B cell (primary cell): ENCODE data around the gene MED20. TPM values are rescaled to one million over a fixed set of nuclear protein-coding genes. Genes with fewer than 3 reads are reported as not detected.

ENCODE experiments used
- ATAC-seq: fragments of 200-7000 bp; cut with Tn5 transposase; one replicate; pipeline ENCODE4 v1.10.0; 2021; ENCODE audit warnings: low read depth, mild to moderate bottlenecking, moderate number of reproducible peaks, moderate library complexity
- CTCF ChIA-PET: fragments of 350-600 bp; sonication (Branson Sonifier 250); formaldehyde crosslinking; loops from one replicate; lab custom pipeline; 2021; ENCODE audit warnings: antibody characterized with exemption, inconsistent platforms; lab: Charles Lee
- POLR2A ChIA-PET: fragments of 350-600 bp; sonication (Branson Sonifier 250); formaldehyde crosslinking; loops from one replicate; lab custom pipeline; 2021; ENCODE audit warnings: antibody characterized with exemption; lab: Charles Lee
- DNase-seq: peaks from one replicate; pipeline ENCODE4 v3.0.0; 2013
- H2AFZ ChIP-seq: 2 replicates; pipeline ENCODE4 v1.6.1; 2012; ENCODE audit warnings: mild to moderate bottlenecking, low read depth, low read length; ENCODE audit not compliant: insufficient read depth, poor library complexity, severe bottlenecking
- H3K27ac ChIP-seq, 2 donors: 1 replicate in 1 of 2; 2 replicates in 1 of 2; pipeline ENCODE4 v1.5.1; 2012 to 2013; ENCODE audit warnings: low read length in 2 of 2, mild to moderate bottlenecking in 2 of 2, moderate library complexity in 1 of 2
- H3K27me3 ChIP-seq, 4 experiments: fragments of 200-600 bp in 1 of 4; sonication (generic) in 1 of 4; replicated peaks in 1 of 4; 1 replicate in 2 of 4; 2 replicates in 2 of 4; pipeline versions ENCODE4 v1.6.1 to v1.7.0; 2013 to 2016; ENCODE audit warnings: low read length in 3 of 4, mild to moderate bottlenecking in 2 of 4, mixed read lengths in 1 of 4, moderate library complexity in 1 of 4; ENCODE audit not compliant: insufficient read depth in 4 of 4, control insufficient read depth in 3 of 4; ENCODE audit errors: control extremely low read depth in 1 of 4
- H3K36me3 ChIP-seq, 2 experiments: replicated peaks in 1 of 2; 1 replicate in 1 of 2; 2 replicates in 1 of 2; pipeline versions ENCODE4 v1.6.1 to v1.7.1; 2013; ENCODE audit warnings: low read length in 1 of 2; ENCODE audit not compliant: insufficient read depth in 2 of 2, control insufficient read depth in 1 of 2; ENCODE audit errors: control extremely low read depth in 1 of 2, extremely low read depth in 1 of 2
- H3K4me1 ChIP-seq, 2 donors: fragments of 200-600 bp in 1 of 2; sonication (generic) in 1 of 2; 1 replicate in 1 of 2; 2 replicates in 1 of 2; pipeline versions ENCODE4 v1.5.1 to v1.6.1; 2013 to 2017; ENCODE audit warnings: low read length in 2 of 2; ENCODE audit not compliant: control insufficient read depth in 2 of 2, insufficient read depth in 2 of 2
- H3K4me2 ChIP-seq: replicated peaks from 2 replicates; pipeline ENCODE3; 2012; ENCODE audit warnings: mild to moderate bottlenecking, low read depth, low read length; ENCODE audit not compliant: poor library complexity, severe bottlenecking
- H3K4me3 ChIP-seq, 5 experiments: fragments of 200-600 bp in 1 of 5; sonication (generic) in 1 of 5; 1 replicate in 3 of 5; 2 replicates in 2 of 5; pipeline versions ENCODE4 v1.5.1 to v1.7.0; 2011 to 2016; ENCODE audit warnings: low read length in 4 of 5, mild to moderate bottlenecking in 4 of 5, low read depth in 2 of 5, control low read depth in 1 of 5, moderate library complexity in 1 of 5; ENCODE audit not compliant: insufficient read depth in 1 of 5; ENCODE audit errors: control extremely low read depth in 1 of 5, extremely low read depth in 1 of 5
- H3K79me2 ChIP-seq: fragments of 200-600 bp; sonication (generic); one replicate; pipeline ENCODE4 v1.6.0; 2016; ENCODE audit warnings: low read length; ENCODE audit not compliant: control insufficient read depth, insufficient read depth
- H3K9ac ChIP-seq: fragments of 200-600 bp; sonication (generic); 2 replicates; pipeline ENCODE4 v1.6.1; 2017; ENCODE audit warnings: mild to moderate bottlenecking, low read length, moderate library complexity
- H3K9me3 ChIP-seq, 3 donors: one replicate each; pipeline versions ENCODE4 v1.6.1 to v1.7.1; 2013; ENCODE audit warnings: low read length in 2 of 3; ENCODE audit not compliant: control insufficient read depth in 2 of 3, insufficient read depth in 1 of 3; ENCODE audit errors: control extremely low read depth in 1 of 3
- H4K20me1 ChIP-seq: 2 replicates; pipeline ENCODE4 v1.6.0; 2012; ENCODE audit warnings: mild to moderate bottlenecking, low read length; ENCODE audit not compliant: insufficient read depth, control insufficient read depth, poor library complexity, severe bottlenecking
- H3K27ac Mint-ChIP-seq: one replicate; pipeline ENCODE4 v1.8.0; 2021; ENCODE audit warnings: mixed read lengths
- H3K27me3 Mint-ChIP-seq: one replicate; pipeline ENCODE4 v1.8.0; 2021; ENCODE audit warnings: mixed read lengths
- H3K4me1 Mint-ChIP-seq: one replicate; pipeline ENCODE4 v1.8.0; 2021; ENCODE audit warnings: mixed read lengths
- H3K4me3 Mint-ChIP-seq: one replicate; pipeline ENCODE4 v1.8.0; 2021; ENCODE audit warnings: mixed read lengths
- H3K9me3 Mint-ChIP-seq: one replicate; pipeline ENCODE4 v1.8.0; 2022; ENCODE audit warnings: mixed read lengths; ENCODE audit not compliant: insufficient read depth
- CTCF ChIP-seq: fragments of 200-600 bp; IDR thresholded peaks from one replicate; pipeline ENCODE4 v1.8.0; 2022; ENCODE audit warnings: antibody characterized with exemption, mild to moderate bottlenecking
- EZH2 ChIP-seq: IDR thresholded peaks from 2 replicates; pipeline ENCODE4 v1.6.1; 2012; ENCODE audit warnings: borderline replicate concordance, low read depth, mild to moderate bottlenecking, moderate library complexity, low read length; ENCODE audit not compliant: insufficient read depth, poor library complexity, severe bottlenecking
- WGBS: methylation state at CpG from one replicate; pipeline ENCODE4 v1.1.5; 2013; ENCODE audit warnings: missing lambda C conversion rate; ENCODE audit not compliant: insufficient coverage; 5-methylcytosine and 5-hydroxymethylcytosine counted together
- intact Hi-C: fragments of 100-400 bp; cut with micrococcal nuclease; formaldehyde crosslinking; loops from one replicate; pipeline ENCODE4 v1.10.0; 2022
- polyA plus RNA-seq: library from polyadenylated mRNA; depleted of rRNA; stranded (reverse); fragments of >200 nt; gene quantifications from 2 replicates; pipeline ENCODE4 v1.2.3, GENCODE V29; 2012
- total RNA-seq, 2 donors: library from RNA; stranded (reverse); fragments of 120-200 nt in 1 of 2; gene quantifications; 1 replicate in 1 of 2; 2 replicates in 1 of 2; pipeline versions ENCODE4 v1.2.3 to v1.2.4, GENCODE V29; 2013 to 2022

MED20 gene
- total and polyA plus RNA-seq, 2 donors (not counting 1 experiment from before 2014, with no cell fraction given): 4.6 to 18.2 TPM

GRCh38 chr6:41957117-41957516, 36.2 kb upstream of the MED20 start:
- H3K27me3 ChIP-seq: no peaks in the 10 kb centered on the region
- intact Hi-C loops: no loop called here
- no peaks in the 10 kb centered on the region for H3K9me3 Mint-ChIP-seq
- no peak overlapping the region for H3K4me3 ChIP-seq
- ChIA-PET POLR2A (no interaction called here), CTCF (no interaction called here)
- TF ChIP-seq EZH2 (no peak), CTCF (no peak)
- ATAC-seq (no peak), DNase-seq (no peak)
- peaks cover 96% of the 10 kb centered on the region for H4K20me1 ChIP-seq
- H3K79me2 ChIP-seq: peaks cover 95% of the 10 kb centered on the region
- H2AFZ ChIP-seq: no peak overlapping the region
- H3K27ac Mint-ChIP-seq: no peak overlapping the region
- H3K4me3 Mint-ChIP-seq: no peak overlapping the region
- peaks cover 30% of the 10 kb centered on the region for H3K4me1 Mint-ChIP-seq
- no peaks in the 10 kb centered on the region for H3K9me3 ChIP-seq
- no peak overlapping the region for H3K9ac ChIP-seq
- H3K4me1 ChIP-seq: no peaks in the 10 kb centered on the region
- peaks cover 3 to 23% of the 10 kb centered on the region in 2 experiments for H3K36me3 ChIP-seq
- H3K27ac ChIP-seq: no peak overlapping the region
- no peak overlapping the region for H3K4me2 ChIP-seq
- 100% methylated on average over 2 of the region's 4 CpGs for WGBS
- H3K27me3 Mint-ChIP-seq: no peaks in the 10 kb centered on the region

- no peaks in the 10 kb centered on the region for H3K4me1 ChIP-seq
- Mint-ChIP-seq H3K4me3 (no peak overlapping the region), H3K27ac (no peak overlapping the region), H3K27me3 (no peaks in the 10 kb centered on the region), H3K9me3 (no peaks in the 10 kb centered on the region), H3K4me1 (peaks cover 20% of the 10 kb centered on the region)
- no peak overlapping the region for H3K27ac ChIP-seq
- ATAC-seq: no peak
- H3K79me2 ChIP-seq: peaks cover 94% of the 10 kb centered on the region
- H3K4me3 ChIP-seq: no peak overlapping the region
- peaks cover 93% of the 10 kb centered on the region for H4K20me1 ChIP-seq
- no peak for DNase-seq
- peaks cover 3 to 23% of the 10 kb centered on the region in 2 experiments for H3K36me3 ChIP-seq
- TF ChIP-seq EZH2 (no peak), CTCF (no peak)
- POLR2A ChIA-PET: no interaction called here
- no peak overlapping the region for H3K9ac ChIP-seq
- no peak overlapping the region for H3K4me2 ChIP-seq
- CTCF ChIA-PET: interaction anchor here (0.7 kb wide), 1 partner anchor 77 kb away, joined by 3 read pairs; no protein-coding TSS in a partner anchor
- H3K27me3 ChIP-seq: no peaks in the 10 kb centered on the region
- intact Hi-C loops: no loop called here
- no peak overlapping the region for H2AFZ ChIP-seq
- H3K9me3 ChIP-seq: no peaks in the 10 kb centered on the region
- WGBS: no CpG with 5 or more reads among the region's 2 CpGs
Measured at GRCh38 chr6:41955412-41955811, 34.5 kb upstream of the MED20 start.
